ENCODE measurements around the gene DPH1.
A peak's percentile ranks its signal among the peaks of the same experiment; 100 is the strongest.

DPH1 gene

DNA sequence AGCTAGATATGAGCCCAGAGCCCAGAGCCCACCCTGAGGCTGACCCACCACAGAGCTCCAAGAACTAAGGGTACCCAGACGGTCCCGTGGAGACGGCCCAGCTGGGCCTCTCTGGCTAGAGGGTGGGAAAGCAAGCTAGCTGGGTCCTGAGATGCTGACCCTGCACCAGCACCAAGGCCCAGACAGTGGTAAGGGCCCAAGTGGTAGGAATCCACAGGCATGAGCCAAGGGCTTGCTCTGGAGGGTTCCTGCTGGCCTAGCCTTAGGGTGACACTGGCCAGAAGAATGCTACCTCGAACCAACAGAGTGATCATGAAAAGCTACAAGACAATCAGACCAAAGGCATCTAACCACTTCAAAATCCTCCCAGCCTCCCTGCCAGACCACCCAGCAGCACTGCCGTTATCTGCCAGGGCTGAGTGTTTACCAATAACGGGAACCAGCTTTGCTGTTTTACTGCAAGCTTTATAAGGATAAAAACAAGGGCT, 38.1 kb downstream of the DPH1 start:
- no peak overlapping the region for H3K4me3 ChIP-seq (replicated peaks; ENCODE audit: low read depth, low read length)
- DNase-seq (ENCODE audit: extremely low read depth, low read depth) = no peak
- TF ChIP-seq, protein P1, sequence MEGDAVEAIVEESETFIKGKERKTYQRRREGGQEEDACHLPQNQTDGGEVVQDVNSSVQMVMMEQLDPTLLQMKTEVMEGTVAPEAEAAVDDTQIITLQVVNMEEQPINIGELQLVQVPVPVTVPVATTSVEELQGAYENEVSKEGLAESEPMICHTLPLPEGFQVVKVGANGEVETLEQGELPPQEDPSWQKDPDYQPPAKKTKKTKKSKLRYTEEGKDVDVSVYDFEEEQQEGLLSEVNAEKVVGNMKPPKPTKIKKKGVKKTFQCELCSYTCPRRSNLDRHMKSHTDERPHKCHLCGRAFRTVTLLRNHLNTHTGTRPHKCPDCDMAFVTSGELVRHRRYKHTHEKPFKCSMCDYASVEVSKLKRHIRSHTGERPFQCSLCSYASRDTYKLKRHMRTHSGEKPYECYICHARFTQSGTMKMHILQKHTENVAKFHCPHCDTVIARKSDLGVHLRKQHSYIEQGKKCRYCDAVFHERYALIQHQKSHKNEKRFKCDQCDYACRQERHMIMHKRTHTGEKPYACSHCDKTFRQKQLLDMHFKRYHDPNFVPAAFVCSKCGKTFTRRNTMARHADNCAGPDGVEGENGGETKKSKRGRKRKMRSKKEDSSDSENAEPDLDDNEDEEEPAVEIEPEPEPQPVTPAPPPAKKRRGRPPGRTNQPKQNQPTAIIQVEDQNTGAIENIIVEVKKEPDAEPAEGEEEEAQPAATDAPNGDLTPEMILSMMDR (IDR thresholded peaks at IDR 0.05; ENCODE audit: low read depth, low read length, missing control alignments) = peak; percentile 8

DNA sequence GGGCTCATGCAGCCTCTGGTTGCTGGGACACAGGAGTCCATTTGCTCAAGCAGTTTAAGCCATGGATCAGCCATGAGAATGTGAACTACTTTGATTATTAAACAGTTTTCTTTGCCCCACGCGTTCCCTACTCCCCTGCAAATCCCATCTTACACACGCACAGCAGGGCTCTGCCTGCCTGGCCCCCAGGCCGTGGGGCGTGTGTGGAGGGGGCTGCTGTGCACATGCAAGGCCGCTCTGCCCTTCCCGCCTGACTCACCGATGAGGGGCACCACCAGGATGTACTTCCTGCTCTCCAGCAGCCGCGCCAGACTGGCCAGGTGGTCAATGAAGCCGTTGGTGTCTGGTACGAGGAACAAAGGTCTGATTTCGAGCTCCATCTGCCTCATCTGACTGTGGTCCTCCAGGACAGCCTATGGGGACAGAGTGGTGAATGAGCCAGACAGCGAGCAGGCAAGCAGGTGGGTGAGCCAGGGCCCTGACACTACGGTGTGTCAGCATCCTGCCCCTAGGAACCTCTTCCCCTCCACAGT, 38.6 kb downstream of the DPH1 start:
- no peak for DNase-seq (ENCODE audit: extremely low read depth, low read depth)
- TF ChIP-seq, protein P1 (IDR thresholded peaks at IDR 0.05; ENCODE audit: low read depth, low read length, missing control alignments) = no peak
- no peak overlapping the region for H3K4me3 ChIP-seq (replicated peaks; ENCODE audit: low read depth, low read length)

DNA sequence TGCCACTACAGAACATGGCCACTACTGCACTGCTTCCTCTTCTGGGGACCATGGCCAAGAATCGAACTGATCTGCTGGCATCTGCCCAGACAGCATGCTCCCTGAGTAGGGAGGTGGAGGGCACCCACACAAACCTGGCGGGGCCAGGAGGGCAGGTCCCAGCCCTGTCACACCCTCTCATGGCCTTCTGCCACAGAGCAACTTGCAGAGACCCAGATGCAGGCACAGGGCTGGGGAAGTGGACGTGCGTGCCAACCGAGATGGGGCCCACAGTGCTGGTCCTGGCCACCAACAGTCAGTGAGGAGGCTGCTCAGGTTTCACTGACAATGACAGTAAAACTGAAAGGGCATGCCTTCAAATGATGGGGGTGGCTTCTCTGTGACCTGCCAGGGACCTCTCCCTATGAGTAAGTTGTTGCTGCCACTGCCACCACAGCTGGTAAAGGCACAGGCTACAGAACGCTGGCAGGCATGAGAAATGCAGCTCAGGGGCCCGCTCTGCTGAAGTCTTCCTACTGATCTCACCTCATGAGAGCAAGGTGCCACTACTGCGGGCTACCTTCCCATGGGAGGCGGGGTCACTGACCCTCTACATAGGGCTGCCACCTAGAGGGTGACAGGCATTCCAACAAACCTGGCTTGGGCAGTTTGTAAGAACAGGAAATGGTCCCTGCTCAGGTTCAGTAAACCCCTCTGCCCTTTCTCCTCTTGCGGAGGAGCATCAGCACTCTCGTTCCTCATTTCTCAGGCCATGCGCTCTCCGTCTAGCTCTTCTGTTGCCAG, 40.5 kb downstream of the DPH1 start:
- no peak overlapping the region for H3K4me3 ChIP-seq (replicated peaks; ENCODE audit: low read depth, low read length)
- no peak for DNase-seq (ENCODE audit: extremely low read depth, low read depth)
- TF ChIP-seq, protein P1 (IDR thresholded peaks at IDR 0.05; ENCODE audit: low read depth, low read length, missing control alignments) = no peak

DNA sequence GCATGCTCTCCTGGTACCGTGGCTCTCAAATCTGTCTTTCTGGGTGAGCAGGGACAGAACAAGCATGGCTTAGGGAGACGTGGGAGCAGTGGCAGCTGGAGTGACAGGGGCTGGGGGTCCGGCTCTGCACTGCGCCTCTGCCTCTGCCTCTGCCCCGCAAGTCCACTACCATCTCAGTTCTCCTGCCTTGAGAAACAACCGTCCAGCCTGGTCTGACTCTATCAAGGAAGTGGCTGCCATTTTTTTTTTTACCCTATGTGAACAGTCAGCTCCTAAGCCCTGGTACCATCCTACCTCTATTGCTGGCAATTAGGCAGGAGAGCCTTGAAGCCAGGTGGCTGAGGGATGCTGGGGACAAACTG, 41.1 kb downstream of the DPH1 start:
- no peak for DNase-seq (ENCODE audit: extremely low read depth, low read depth)
- no peak overlapping the region for H3K4me3 ChIP-seq (replicated peaks; ENCODE audit: low read depth, low read length)
- TF ChIP-seq, protein P1 (IDR thresholded peaks at IDR 0.05; ENCODE audit: low read depth, low read length, missing control alignments) = no peak

DNA sequence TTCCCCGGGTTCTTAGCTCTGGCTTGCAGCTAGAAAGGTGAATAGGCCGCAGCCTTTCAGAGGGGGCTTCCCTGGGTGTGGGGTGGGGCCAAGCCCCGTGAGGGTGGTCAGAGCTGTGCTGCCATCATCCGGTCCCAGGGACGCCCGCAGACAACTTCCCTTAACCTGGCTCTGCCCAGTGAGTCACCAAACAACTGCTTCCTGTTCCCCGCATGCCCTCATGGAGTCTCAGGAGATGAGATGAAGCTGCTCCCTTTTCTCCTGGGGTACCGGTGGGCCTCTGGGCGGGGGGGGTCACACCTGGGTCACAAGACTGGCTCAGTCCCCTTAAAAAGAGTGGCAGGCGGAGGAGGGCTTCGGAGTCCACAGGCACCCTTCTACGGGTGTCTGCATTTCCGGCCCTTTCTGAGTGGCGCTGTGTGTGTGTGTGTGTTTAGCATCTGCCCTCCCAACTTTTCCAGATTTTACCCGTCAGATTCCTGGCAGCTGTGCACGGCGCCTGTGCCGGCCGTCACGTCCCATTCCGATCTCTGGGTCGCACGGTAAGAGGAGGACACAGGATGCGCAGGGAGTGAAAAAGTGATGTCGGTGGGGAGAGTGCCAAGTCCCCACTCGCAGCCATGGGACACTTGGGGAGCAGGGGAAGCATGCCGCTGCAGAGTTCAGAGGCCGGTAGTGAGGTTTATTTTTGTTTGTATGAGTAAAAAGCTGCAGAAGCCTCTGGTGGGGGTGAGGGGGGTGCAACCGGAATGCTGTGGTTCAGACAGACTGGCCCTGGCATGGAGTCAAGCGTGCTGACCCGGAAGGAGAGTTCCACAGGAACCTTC, 41.7 kb downstream of the DPH1 start:
- TF ChIP-seq, protein P1 (IDR thresholded peaks at IDR 0.05; ENCODE audit: low read depth, low read length, missing control alignments) = no peak
- peak overlapping the region; percentile 5; the same call in 1 of the 2 replicates for H3K4me3 ChIP-seq (replicated peaks; ENCODE audit: low read depth, low read length)
- DNase-seq (ENCODE audit: extremely low read depth, low read depth) = no peak

DNA sequence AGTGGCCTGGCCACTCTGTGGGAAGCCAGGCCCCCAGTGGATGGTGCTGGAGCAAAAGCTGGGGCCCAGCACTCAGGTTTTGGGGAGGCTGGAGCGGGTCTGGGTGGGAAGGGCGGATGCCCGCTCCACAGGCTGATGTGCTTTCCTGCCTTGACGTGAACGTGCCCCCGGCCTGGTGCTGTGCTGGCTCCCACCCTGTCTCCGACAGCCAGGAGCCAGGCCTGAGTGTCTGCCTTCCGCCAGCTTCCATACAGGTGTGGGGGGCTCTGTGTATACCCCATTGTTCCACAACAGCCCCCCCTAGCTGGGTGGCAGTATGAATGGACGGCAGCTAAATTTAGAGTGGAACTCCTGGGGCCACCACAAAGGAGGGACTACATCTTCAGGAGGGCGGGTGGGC, 45.0 kb downstream of the DPH1 start:
- TF ChIP-seq, protein P1 (IDR thresholded peaks at IDR 0.05; ENCODE audit: low read depth, low read length, missing control alignments) = no peak
- no peak for DNase-seq (ENCODE audit: extremely low read depth, low read depth)
- no peak overlapping the region for H3K4me3 ChIP-seq (replicated peaks; ENCODE audit: low read depth, low read length)
